ENCODE measurements around the gene CATSPERD.

The CATSPERD gene

GRCh38 chr19:5820785-5821184 lies 100.3 kb downstream of the CATSPERD start:
- H3K4me3 ChIP-seq (ENCODE audit: low read depth, low read length): no peak overlapping the region
- TF ChIP-seq CTCF (IDR thresholded peaks at IDR 0.05; ENCODE audit: low read depth, low read length): no peak

- no peak for TF ChIP-seq CTCF (IDR thresholded peaks at IDR 0.05; ENCODE audit: low read depth, low read length)
- H3K4me3 ChIP-seq (ENCODE audit: low read depth, low read length): no peak overlapping the region
These were observed 101.2 kb downstream of the CATSPERD start for GRCh38 chr19:5821521-5822180.

DNA sequence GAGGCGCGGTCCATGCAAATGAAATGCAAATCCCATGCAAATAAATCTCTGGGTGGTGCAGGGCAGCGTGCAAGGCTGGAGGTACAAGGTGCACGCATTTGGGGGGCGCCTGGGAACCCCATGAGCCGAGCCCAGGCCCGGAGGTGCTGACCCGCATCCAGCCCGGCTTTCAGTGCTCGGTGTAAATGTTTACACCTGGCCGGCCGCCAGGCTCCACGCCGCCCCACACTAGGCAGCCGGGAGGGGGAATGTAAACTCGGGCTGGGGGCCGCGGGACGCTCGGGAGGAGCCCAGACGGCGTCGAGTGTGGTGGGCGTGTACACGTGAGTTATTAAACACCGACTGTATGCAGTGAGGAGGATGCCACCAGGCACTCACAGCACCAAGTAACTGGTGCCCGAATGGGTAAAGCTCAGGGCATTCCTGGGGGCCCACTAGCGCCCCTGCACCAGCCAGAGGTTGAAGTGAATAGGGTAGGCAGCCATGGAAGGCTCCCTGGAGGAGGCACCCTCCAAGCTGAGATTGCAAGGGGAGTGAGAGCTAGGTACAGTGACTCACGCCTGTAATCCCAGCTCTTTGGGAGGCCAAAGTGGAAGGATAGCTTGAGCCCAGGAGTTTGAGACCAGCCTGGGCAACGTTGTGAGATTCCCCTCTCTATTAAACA lies 101.9 kb downstream of the CATSPERD start:
- no peak for TF ChIP-seq CTCF (IDR thresholded peaks at IDR 0.05; ENCODE audit: low read depth, low read length)
- no peak overlapping the region for H3K4me3 ChIP-seq (ENCODE audit: low read depth, low read length)

DNA sequence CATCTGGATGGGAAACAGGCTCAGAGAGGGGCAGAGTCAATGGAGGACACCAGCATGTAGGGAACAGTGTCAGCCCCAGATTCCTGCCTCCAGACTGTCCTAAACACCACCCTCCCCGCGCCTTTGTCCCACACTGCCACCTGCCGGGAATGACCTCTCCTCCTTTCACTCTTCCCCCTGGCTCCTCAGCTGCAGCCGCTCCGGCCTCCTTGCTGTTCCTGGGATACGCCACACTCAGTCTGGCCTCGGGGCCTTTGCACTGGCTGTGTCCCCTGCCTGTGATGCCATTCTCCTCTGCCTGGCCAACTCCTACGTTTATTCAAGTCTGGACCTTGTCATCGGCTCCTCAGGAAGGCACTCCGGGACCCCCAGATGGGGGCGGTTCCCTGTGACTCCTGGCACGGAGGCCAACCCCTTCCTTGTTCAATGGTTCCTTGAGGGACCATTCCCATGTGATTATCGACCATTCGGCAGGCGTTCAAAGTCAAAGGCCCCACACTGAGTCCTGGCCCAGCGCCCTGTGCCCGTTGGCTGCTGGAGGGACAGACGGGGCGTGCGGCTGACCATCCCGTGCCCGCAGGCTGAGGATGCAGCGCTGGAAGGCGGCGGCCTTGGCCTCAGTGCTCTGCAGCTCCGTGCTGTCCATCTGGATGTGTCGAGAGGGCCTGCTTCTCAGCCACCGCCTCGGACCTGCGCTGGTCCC lies 103.3 kb downstream of the CATSPERD start:
- H3K4me3 ChIP-seq (ENCODE audit: low read depth, low read length): no peak overlapping the region
- no peak for TF ChIP-seq CTCF (IDR thresholded peaks at IDR 0.05; ENCODE audit: low read depth, low read length)

GRCh38 chr19:5824751-5825150 lies 104.3 kb downstream of the CATSPERD start:
- H3K4me3 ChIP-seq (ENCODE audit: low read depth, low read length): no peak overlapping the region
- no peak for TF ChIP-seq CTCF (IDR thresholded peaks at IDR 0.05; ENCODE audit: low read depth, low read length)

DNA sequence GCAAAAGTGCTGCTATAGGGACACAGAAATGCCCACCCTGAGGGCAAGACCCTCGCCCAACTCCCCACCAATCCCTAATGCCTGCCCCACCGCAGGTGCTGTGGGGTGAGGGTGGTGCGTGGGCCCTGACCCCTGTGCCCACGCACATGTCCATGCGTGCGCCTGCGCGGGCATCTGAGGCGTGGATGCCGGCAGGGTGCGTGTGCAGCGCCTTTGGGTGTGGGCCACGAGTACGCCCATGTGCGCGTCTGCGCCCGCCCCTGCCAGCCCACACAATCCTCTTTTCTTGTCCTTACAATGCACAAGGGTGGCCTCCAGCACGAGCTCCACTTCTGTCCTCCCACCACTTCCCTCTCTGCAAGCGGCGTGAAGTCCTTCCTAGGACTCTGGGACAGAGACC lies 104.7 kb downstream of the CATSPERD start:
- H3K4me3 ChIP-seq (ENCODE audit: low read depth, low read length): no peak overlapping the region
- no peak for TF ChIP-seq CTCF (IDR thresholded peaks at IDR 0.05; ENCODE audit: low read depth, low read length)
